Neural progenitor cell (in vitro differentiated cells): ENCODE measurements around the gene AUTS2. TPM values are rescaled to one million over a fixed set of nuclear protein-coding genes. Genes with fewer than 3 reads are reported as not detected.

Source experiments
- DNase-seq: peaks from one replicate; pipeline ENCODE4 v3.0.0-alpha.2; 2016; ENCODE audit warnings: low spot score
- H2AFZ ChIP-seq: fragments of 200-600 bp; sonication (generic); replicated peaks from 2 replicates; pipeline ENCODE4 v1.6.1; 2016; ENCODE audit warnings: antibody characterized with exemption
- H3F3A ChIP-seq: fragments of 200-600 bp; sonication (generic); 2 replicates; pipeline ENCODE4 v1.6.1; 2016; ENCODE audit warnings: antibody characterized with exemption, low read depth
- H3K27ac ChIP-seq: fragments of 200-600 bp; sonication (generic); 2 replicates; pipeline ENCODE4 v1.5.1; 2016; ENCODE audit warnings: mild to moderate bottlenecking
- H3K27me3 ChIP-seq: fragments of 200-600 bp; sonication (generic); 2 replicates; pipeline ENCODE4 v1.6.1; 2016; ENCODE audit warnings: mild to moderate bottlenecking, moderate library complexity
- H3K36me3 ChIP-seq: fragments of 200-600 bp; sonication (generic); 2 replicates; pipeline ENCODE4 v1.5.1; 2016
- H3K4me1 ChIP-seq: fragments of 200-600 bp; sonication (generic); 2 replicates; pipeline ENCODE4 v1.6.1; 2016; ENCODE audit warnings: mixed run types
- H3K4me2 ChIP-seq: fragments of 200-600 bp; sonication (generic); 2 replicates; pipeline ENCODE4 v1.6.1; 2016
- H3K4me3 ChIP-seq: fragments of 200-600 bp; sonication (generic); 2 replicates; pipeline ENCODE4 v1.5.1; 2016
- H3K79me2 ChIP-seq: fragments of 200-600 bp; sonication (generic); 2 replicates; pipeline ENCODE4 v1.6.1; 2016; ENCODE audit warnings: low read depth
- H3K9ac ChIP-seq: fragments of 200-600 bp; sonication (generic); 2 replicates; pipeline ENCODE4 v1.6.1; 2016
- H3K9me3 ChIP-seq: fragments of 200-600 bp; sonication (generic); 2 replicates; pipeline ENCODE4 v1.5.1; 2016; ENCODE audit warnings: low read depth
- H4K20me1 ChIP-seq: fragments of 200-600 bp; sonication (generic); 2 replicates; pipeline ENCODE4 v1.6.1; 2016; ENCODE audit warnings: low read depth
- H3K27ac Mint-ChIP-seq: 3 replicates; pipeline ENCODE4 v1.8.0; 2021; ENCODE audit warnings: mixed read lengths
- H3K27me3 Mint-ChIP-seq: 2 replicates; pipeline ENCODE4 v1.8.0; 2022; ENCODE audit warnings: low read depth, mild to moderate bottlenecking, inconsistent platforms, moderate library complexity, mixed read lengths; ENCODE audit not compliant: insufficient read depth
- H3K36me3 Mint-ChIP-seq: 3 replicates; pipeline ENCODE4 v1.8.0; 2021; ENCODE audit warnings: mixed read lengths
- H3K4me1 Mint-ChIP-seq: 3 replicates; pipeline ENCODE4 v1.8.0; 2021; ENCODE audit warnings: mixed read lengths
- H3K4me3 Mint-ChIP-seq: 3 replicates; pipeline ENCODE4 v1.8.0; 2021; ENCODE audit warnings: mild to moderate bottlenecking, moderate library complexity, mixed read lengths
- H3K9me3 Mint-ChIP-seq: 3 replicates; pipeline ENCODE4 v1.8.0; 2020; ENCODE audit warnings: mixed read lengths
- EZH2 ChIP-seq: fragments of 200-600 bp; sonication (generic); IDR thresholded peaks from 2 replicates; pipeline ENCODE4 v1.6.1; 2017; ENCODE audit warnings: antibody characterized with exemption, mild to moderate bottlenecking, moderate library complexity
- EZH2phosphoT487 ChIP-seq: fragments of 200-600 bp; sonication (generic); IDR thresholded peaks from 2 replicates; pipeline ENCODE4 v1.6.1; 2017; ENCODE audit warnings: antibody characterized with exemption
- total RNA-seq: library from RNA; depleted of rRNA; stranded (reverse); fragments of >200 nt; gene quantifications from 2 replicates; pipeline ENCODE4 v1.2.3, GENCODE V29; 2015; ENCODE audit warnings: low replicate concordance
- TF ChIP-seq, protein P1 (sequence below): fragments of 200-600 bp; sonication (generic); IDR thresholded peaks from 2 replicates; pipeline ENCODE4 v1.5.1; 2017; ENCODE audit warnings: antibody characterized with exemption, mild to moderate bottlenecking

The AUTS2 gene
- total RNA-seq, 1 donor from 2014 or later, result 50.0 TPM

DNA sequence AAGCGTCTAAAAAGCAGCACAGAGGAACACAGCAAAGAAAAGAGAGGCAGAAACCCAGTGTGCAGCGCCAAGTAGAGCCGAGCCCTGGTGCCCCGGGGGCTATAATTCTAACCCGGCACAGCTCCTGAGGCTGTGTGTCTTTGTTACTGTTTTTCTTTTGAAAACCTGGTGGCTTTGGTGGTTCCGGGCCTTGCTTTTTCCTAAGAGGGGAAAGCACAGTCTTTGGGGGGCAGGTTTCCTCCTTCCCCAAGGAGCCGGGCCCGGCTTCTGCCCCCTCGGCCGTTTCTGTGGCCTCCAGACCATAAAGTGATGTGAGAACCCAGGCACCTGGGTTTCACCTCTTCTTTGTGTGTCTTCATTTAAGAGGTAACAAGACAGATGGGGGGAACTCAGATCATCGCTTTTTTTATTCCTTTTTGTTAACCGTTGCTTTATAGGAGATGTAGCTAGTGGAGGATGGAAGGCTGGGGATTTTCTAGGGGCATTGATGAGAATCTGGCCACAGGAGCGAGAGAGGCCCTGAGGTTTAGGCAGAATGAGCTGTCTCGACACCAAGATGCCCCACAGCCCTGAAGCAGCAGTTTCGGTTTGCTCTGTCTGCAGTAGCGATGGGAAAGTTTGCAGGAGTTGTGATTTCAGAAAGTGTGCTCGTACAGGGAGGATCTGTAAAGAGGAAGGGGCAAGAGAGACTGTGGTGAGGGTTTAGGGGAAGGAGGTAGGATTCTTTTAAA lies 1165.9 kb downstream of the AUTS2 start:
- no peak for TF ChIP-seq EZH2
- TF ChIP-seq EZH2phosphoT487, result no peak
- TF ChIP-seq, protein P1, sequence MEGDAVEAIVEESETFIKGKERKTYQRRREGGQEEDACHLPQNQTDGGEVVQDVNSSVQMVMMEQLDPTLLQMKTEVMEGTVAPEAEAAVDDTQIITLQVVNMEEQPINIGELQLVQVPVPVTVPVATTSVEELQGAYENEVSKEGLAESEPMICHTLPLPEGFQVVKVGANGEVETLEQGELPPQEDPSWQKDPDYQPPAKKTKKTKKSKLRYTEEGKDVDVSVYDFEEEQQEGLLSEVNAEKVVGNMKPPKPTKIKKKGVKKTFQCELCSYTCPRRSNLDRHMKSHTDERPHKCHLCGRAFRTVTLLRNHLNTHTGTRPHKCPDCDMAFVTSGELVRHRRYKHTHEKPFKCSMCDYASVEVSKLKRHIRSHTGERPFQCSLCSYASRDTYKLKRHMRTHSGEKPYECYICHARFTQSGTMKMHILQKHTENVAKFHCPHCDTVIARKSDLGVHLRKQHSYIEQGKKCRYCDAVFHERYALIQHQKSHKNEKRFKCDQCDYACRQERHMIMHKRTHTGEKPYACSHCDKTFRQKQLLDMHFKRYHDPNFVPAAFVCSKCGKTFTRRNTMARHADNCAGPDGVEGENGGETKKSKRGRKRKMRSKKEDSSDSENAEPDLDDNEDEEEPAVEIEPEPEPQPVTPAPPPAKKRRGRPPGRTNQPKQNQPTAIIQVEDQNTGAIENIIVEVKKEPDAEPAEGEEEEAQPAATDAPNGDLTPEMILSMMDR, result no peak
- Histone ChIP-seq H3K27ac (peak overlapping the region; percentile 80), H3F3A (peaks cover 65% of the 10 kb centered on the region), H3K4me2 (no peak overlapping the region), H3K4me3 (no peak overlapping the region), H4K20me1 (peaks cover 97% of the 10 kb centered on the region), H2AFZ (no peak overlapping the region), H3K36me3 (peaks cover 19% of the 10 kb centered on the region), H3K9me3 (no peaks in the 10 kb centered on the region), H3K4me1 (peaks cover 34% of the 10 kb centered on the region), H3K9ac (peak overlapping the region; percentile 27), H3K79me2 (peaks cover 100% of the 10 kb centered on the region), H3K27me3 (no peaks in the 10 kb centered on the region)
- Mint-ChIP-seq H3K4me3 (no peak overlapping the region), H3K4me1 (peaks cover 10% of the 10 kb centered on the region), H3K36me3 (peaks cover 40% of the 10 kb centered on the region), H3K27ac (peak overlapping the region; percentile 23), H3K27me3 (peaks cover 2% of the 10 kb centered on the region), H3K9me3 (no peaks in the 10 kb centered on the region)
- no peak for DNase-seq

DNA sequence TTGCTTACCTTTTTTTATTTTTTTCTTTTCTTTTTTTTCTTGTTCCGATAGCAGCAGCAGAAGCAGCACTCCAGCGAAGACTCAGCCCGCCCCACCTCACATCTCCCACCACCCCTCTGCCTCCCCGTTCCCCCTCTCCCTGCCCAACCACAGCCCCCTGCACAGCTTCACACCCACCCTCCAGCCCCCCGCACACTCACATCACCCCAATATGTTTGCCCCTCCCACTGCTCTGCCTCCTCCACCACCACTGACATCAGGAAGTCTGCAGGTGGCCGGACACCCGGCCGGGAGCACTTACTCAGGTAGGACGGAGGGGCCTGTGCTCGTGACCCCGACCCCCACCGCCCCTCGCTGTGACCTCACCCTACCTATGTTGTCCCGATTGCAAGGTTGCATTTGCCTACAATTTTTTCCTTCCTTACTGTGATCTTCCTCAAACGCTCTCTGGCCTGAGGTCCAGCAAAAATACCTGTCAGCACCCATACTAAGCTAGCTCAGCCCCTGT lies 1166.5 kb downstream of the AUTS2 start:
- Mint-ChIP-seq H3K9me3 (no peaks in the 10 kb centered on the region), H3K27me3 (no peaks in the 10 kb centered on the region), H3K4me3 (no peak overlapping the region), H3K4me1 (peaks cover 10% of the 10 kb centered on the region), H3K27ac (peak overlapping the region; percentile 37), H3K36me3 (peaks cover 43% of the 10 kb centered on the region)
- Histone ChIP-seq H3F3A (peaks cover 68% of the 10 kb centered on the region), H3K4me1 (peaks cover 34% of the 10 kb centered on the region), H2AFZ (no peak overlapping the region), H3K79me2 (peaks cover 100% of the 10 kb centered on the region), H3K27me3 (no peaks in the 10 kb centered on the region), H3K4me3 (no peak overlapping the region), H4K20me1 (peaks cover 92% of the 10 kb centered on the region), H3K9ac (no peak overlapping the region), H3K36me3 (peaks cover 20% of the 10 kb centered on the region), H3K27ac (peak overlapping the region; percentile 80), H3K9me3 (no peaks in the 10 kb centered on the region), H3K4me2 (no peak overlapping the region)
- TF ChIP-seq, protein P1, result no peak
- TF ChIP-seq EZH2, result no peak
- no peak for TF ChIP-seq EZH2phosphoT487
- no peak for DNase-seq

DNA sequence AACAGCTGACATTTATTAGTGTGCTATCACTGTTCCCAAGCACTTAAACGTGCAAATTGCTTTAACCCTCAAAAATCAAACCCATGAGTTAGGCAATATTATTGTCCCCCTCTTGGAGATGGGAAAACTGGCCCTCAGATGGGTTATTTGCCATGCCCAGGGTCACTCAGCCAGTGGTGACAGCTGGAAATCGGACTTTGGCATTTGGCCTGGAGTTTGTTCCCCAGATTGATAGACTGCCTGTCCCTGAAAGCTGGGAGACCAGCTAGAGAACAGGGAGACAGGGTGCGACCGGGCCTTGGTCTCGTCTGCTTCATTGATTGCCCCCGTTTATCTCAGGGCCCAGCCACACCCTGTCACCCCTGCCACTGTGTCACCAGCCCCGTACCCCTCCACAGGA lies 1167.4 kb downstream of the AUTS2 start:
- Histone ChIP-seq H3F3A (peaks cover 73% of the 10 kb centered on the region), H2AFZ (no peak overlapping the region), H3K4me2 (no peak overlapping the region), H3K27ac (no peak overlapping the region), H3K79me2 (peaks cover 100% of the 10 kb centered on the region), H3K27me3 (no peaks in the 10 kb centered on the region), H3K9me3 (no peaks in the 10 kb centered on the region), H4K20me1 (peaks cover 90% of the 10 kb centered on the region), H3K4me1 (peaks cover 30% of the 10 kb centered on the region), H3K4me3 (no peak overlapping the region), H3K9ac (no peak overlapping the region), H3K36me3 (peaks cover 20% of the 10 kb centered on the region)
- H3K27ac Mint-ChIP-seq, result peak overlapping the region; percentile 50
- no peak overlapping the region for H3K4me3 Mint-ChIP-seq
- no peak for DNase-seq
- peaks cover 7% of the 10 kb centered on the region for H3K4me1 Mint-ChIP-seq
- TF ChIP-seq, protein P1, result no peak
- no peak for TF ChIP-seq EZH2phosphoT487
- TF ChIP-seq EZH2, result no peak
- no peaks in the 10 kb centered on the region for H3K27me3 Mint-ChIP-seq
- H3K36me3 Mint-ChIP-seq, result peaks cover 44% of the 10 kb centered on the region
- H3K9me3 Mint-ChIP-seq, result no peaks in the 10 kb centered on the region
